Measurements from ENCODE around the gene SEMA5B. TPM values are rescaled to one million over a fixed set of nuclear protein-coding genes. Genes with fewer than 3 reads are reported as not detected.

SEMA5B gene
- total RNA-seq, 1 donor from 2014 or later: not detected

- DNase-seq: no peak
These were observed 103.5 kb downstream of the SEMA5B start for GRCh38 chr3:122924056-122924455.

GRCh38 chr3:122923611-122924010 is 104.0 kb downstream of the SEMA5B start:
- no peak for DNase-seq

GRCh38 chr3:122921791-122922651 is 105.5 kb downstream of the SEMA5B start:
- peak; percentile 9 for DNase-seq

- DNase-seq: no peak
These were observed 106.6 kb downstream of the SEMA5B start for GRCh38 chr3:122920986-122921385.

- no peak for DNase-seq
These were observed 108.3 kb downstream of the SEMA5B start for GRCh38 chr3:122919291-122919610.

- peak; percentile 17 for DNase-seq
These were observed 108.8 kb downstream of the SEMA5B start for GRCh38 chr3:122918576-122919290.

- no peak for DNase-seq
These were observed 110.2 kb downstream of the SEMA5B start for GRCh38 chr3:122917412-122917811.

- no peak for DNase-seq
These were observed 111.0 kb downstream of the SEMA5B start for GRCh38 chr3:122916580-122916979.

GRCh38 chr3:122916084-122916483 is 111.5 kb downstream of the SEMA5B start:
- no peak for DNase-seq

GRCh38 chr3:122915300-122916055 is 112.1 kb downstream of the SEMA5B start:
- DNase-seq: no peak

- DNase-seq: no peak
These were observed 113.9 kb downstream of the SEMA5B start for GRCh38 chr3:122913539-122914100.

- DNase-seq: no peak
These were observed 114.6 kb downstream of the SEMA5B start for GRCh38 chr3:122912772-122913538.

GRCh38 chr3:122911901-122912300 is 115.7 kb downstream of the SEMA5B start:
- no peak for DNase-seq

- DNase-seq: no peak
These were observed 119.3 kb downstream of the SEMA5B start for GRCh38 chr3:122908251-122908650.

- no peak for DNase-seq
These were observed 120.1 kb downstream of the SEMA5B start for GRCh38 chr3:122907471-122907870.

- DNase-seq: no peak
These were observed 124.4 kb downstream of the SEMA5B start for GRCh38 chr3:122903171-122903570.

GRCh38 chr3:122902326-122902725 is 125.2 kb downstream of the SEMA5B start:
- no peak for DNase-seq

- no peak for DNase-seq
These were observed 129.3 kb downstream of the SEMA5B start for GRCh38 chr3:122898298-122898697.

GRCh38 chr3:122893754-122894668 is 133.6 kb downstream of the SEMA5B start:
- DNase-seq: no peak

- DNase-seq: peak; percentile 5
These were observed 134.3 kb downstream of the SEMA5B start for GRCh38 chr3:122893282-122893681.
